ENCODE results near the gene INPP5F. TPM values are rescaled to one million over a fixed set of nuclear protein-coding genes. Genes with fewer than 3 reads are reported as not detected.

INPP5F gene
- total and polyA plus RNA-seq, 2 of the 13 experiments (the other 11 are each of a cell fraction or from before 2014, with no cell fraction given): 12.5 to 15.7 TPM

DNA sequence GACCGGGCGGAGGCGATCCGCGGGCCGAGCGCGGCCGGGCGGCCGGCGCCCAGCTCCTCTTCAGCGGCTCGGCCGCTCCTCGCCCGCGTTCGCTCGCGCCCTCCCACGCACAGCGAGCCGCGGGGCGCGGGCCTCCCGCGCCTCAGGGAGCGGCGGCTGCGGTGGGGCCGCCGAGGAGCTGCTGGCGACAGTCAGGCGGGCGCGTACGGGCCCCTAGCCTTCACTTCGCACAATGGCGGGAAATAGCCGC lies 146.7 kb downstream of the INPP5F start, which contains the start of gene MCMBP (continued):
- TF ChIP-seq, protein P1, sequence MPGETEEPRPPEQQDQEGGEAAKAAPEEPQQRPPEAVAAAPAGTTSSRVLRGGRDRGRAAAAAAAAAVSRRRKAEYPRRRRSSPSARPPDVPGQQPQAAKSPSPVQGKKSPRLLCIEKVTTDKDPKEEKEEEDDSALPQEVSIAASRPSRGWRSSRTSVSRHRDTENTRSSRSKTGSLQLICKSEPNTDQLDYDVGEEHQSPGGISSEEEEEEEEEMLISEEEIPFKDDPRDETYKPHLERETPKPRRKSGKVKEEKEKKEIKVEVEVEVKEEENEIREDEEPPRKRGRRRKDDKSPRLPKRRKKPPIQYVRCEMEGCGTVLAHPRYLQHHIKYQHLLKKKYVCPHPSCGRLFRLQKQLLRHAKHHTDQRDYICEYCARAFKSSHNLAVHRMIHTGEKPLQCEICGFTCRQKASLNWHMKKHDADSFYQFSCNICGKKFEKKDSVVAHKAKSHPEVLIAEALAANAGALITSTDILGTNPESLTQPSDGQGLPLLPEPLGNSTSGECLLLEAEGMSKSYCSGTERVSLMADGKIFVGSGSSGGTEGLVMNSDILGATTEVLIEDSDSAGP (CRISPR knock-in tag; IDR thresholded peaks at IDR 0.05; ENCODE audit: borderline replicate concordance): no peak
- TF ChIP-seq, protein P2, sequence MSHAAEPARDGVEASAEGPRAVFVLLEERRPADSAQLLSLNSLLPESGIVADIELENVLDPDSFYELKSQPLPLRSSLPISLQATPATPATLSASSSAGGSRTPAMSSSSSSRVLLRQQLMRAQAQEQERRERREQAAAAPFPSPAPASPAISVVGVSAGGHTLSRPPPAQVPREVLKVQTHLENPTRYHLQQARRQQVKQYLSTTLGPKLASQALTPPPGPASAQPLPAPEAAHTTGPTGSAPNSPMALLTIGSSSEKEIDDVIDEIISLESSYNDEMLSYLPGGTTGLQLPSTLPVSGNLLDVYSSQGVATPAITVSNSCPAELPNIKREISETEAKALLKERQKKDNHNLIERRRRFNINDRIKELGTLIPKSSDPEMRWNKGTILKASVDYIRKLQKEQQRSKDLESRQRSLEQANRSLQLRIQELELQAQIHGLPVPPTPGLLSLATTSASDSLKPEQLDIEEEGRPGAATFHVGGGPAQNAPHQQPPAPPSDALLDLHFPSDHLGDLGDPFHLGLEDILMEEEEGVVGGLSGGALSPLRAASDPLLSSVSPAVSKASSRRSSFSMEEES (CRISPR knock-in tag; IDR thresholded peaks at IDR 0.05): no peak
- peak; percentile 81; the same call in 1 of the 2 replicates for TF ChIP-seq ZNF776 (CRISPR knock-in tag; IDR thresholded peaks at IDR 0.05)
- TF ChIP-seq AGO1 (IDR thresholded peaks at IDR 0.05; ENCODE audit: low read depth, low read length, poor library complexity, severe bottlenecking): peak; percentile 24
- TF ChIP-seq, protein P3, sequence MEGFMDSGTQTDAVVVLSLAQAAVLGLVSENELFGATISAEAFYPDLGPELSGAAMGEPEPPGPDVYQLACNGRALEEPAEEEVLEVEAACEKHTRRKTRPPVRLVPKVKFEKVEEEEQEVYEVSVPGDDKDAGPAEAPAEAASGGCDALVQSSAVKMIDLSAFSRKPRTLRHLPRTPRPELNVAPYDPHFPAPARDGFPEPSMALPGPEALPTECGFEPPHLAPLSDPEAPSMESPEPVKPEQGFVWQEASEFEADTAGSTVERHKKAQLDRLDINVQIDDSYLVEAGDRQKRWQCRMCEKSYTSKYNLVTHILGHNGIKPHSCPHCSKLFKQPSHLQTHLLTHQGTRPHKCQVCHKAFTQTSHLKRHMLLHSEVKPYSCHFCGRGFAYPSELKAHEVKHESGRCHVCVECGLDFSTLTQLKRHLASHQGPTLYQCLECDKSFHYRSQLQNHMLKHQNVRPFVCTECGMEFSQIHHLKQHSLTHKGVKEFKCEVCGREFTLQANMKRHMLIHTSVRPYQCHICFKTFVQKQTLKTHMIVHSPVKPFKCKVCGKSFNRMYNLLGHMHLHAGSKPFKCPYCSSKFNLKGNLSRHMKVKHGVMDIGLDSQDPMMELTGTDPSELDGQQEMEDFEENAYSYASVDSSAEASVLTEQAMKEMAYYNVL (CRISPR knock-in tag; IDR thresholded peaks at IDR 0.05; ENCODE audit: borderline replicate concordance): 0 out of 2 replicates have a peak, but pooled peaks have one; percentile 8
- 0 out of 2 replicates have a peak, but pooled peaks have one; percentile 15 for TF ChIP-seq ZNF446 (CRISPR knock-in tag; IDR thresholded peaks at IDR 0.05)
- TF ChIP-seq ZNF546 (CRISPR knock-in tag; conservative IDR thresholded peaks at IDR 0.05): 0 out of 2 replicates have a peak, but pooled peaks have one; percentile 30
- TF ChIP-seq ZMAT3 (CRISPR knock-in tag; conservative IDR thresholded peaks at IDR 0.05): 0 out of 2 replicates have a peak, but pooled peaks have one; percentile 26
- TF ChIP-seq ESRRA (CRISPR knock-in tag; IDR thresholded peaks at IDR 0.05; ENCODE audit: low read depth): 0 out of 2 replicates have a peak, but pooled peaks have one; percentile 57
- 0 out of 2 replicates have a peak, but pooled peaks have one; percentile 16 for TF ChIP-seq NR2F2 (IDR thresholded peaks at IDR 0.05; ENCODE audit: borderline replicate concordance, low read depth)
- TF ChIP-seq CCDC6 (CRISPR knock-in tag; IDR thresholded peaks at IDR 0.05): 0 out of 2 replicates have a peak, but pooled peaks have one; percentile 62
- TF ChIP-seq SNAI1 (CRISPR knock-in tag; IDR thresholded peaks at IDR 0.05; ENCODE audit: borderline replicate concordance): 0 out of 2 replicates have a peak, but pooled peaks have one; percentile 20
- TF ChIP-seq ZNF230 (CRISPR knock-in tag; IDR thresholded peaks at IDR 0.05): 0 out of 2 replicates have a peak, but pooled peaks have one; percentile 25
- no peak for TF ChIP-seq GATA4 (IDR thresholded peaks at IDR 0.05; ENCODE audit: borderline replicate concordance, low read depth)
- TF ChIP-seq HES4 (CRISPR knock-in tag; IDR thresholded peaks at IDR 0.05; ENCODE audit: borderline replicate concordance): 0 out of 2 replicates have a peak, but pooled peaks have one; percentile 28
- no peak for TF ChIP-seq KDM5A (IDR thresholded peaks at IDR 0.05; ENCODE audit: borderline replicate concordance, low read length)
- TF ChIP-seq ZNF430 (CRISPR knock-in tag; IDR thresholded peaks at IDR 0.05): peak; percentile 56; the same call in 1 of the 2 replicates
- TF ChIP-seq, protein P4, sequence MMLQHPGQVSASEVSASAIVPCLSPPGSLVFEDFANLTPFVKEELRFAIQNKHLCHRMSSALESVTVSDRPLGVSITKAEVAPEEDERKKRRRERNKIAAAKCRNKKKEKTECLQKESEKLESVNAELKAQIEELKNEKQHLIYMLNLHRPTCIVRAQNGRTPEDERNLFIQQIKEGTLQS (CRISPR knock-in tag; IDR thresholded peaks at IDR 0.05): 0 out of 2 replicates have a peak, but pooled peaks have one; percentile 20
- peak; percentile 52; the same call in 1 of the 2 replicates for TF ChIP-seq ATF7-NPFF (CRISPR knock-in tag; IDR thresholded peaks at IDR 0.05; ENCODE audit: low read depth)
- TF ChIP-seq, protein P5, sequence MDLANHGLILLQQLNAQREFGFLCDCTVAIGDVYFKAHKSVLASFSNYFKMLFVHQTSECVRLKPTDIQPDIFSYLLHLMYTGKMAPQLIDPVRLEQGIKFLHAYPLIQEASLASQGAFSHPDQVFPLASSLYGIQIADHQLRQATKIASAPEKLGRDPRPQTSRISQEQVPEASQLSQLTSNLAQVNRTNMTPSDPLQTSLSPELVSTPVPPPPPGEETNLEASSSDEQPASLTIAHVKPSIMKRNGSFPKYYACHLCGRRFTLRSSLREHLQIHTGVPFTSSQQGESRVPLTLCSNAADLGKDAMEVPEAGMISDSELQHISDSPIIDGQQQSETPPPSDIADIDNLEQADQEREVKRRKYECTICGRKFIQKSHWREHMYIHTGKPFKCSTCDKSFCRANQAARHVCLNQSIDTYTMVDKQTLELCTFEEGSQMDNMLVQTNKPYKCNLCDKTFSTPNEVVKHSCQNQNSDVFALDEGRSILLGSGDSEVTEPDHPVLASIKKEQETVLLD (CRISPR knock-in tag; IDR thresholded peaks at IDR 0.05; ENCODE audit: low read depth): peak; percentile 31; the same call in 1 of the 2 replicates
